SK-N-SH (cell line): ENCODE data around the gene PEX3. TPM values are rescaled to one million over a fixed set of nuclear protein-coding genes. Genes with fewer than 3 reads are reported as not detected.

Source experiments
- CTCF ChIA-PET: fragments of 300-600, 350-600 bp; formaldehyde crosslinking; extraction: SDS; loops from one replicate; lab custom pipeline; 2021; lab: Yijun Ruan, JAX
- POLR2A ChIA-PET: fragments of 350-600 bp; sonication (Branson Sonifier 250); formaldehyde crosslinking; extraction: SDS; loops from one replicate; lab custom pipeline; 2020; ENCODE audit warnings: antibody characterized with exemption, inconsistent platforms; lab: Yijun Ruan, JAX
- DNase-seq: peaks from one replicate; pipeline ENCODE4 v3.0.0; 2012
- H2AFZ ChIP-seq: fragments of 200-600 bp; sonication (generic); 2 replicates; pipeline ENCODE4 v1.8.1; 2016; ENCODE audit warnings: antibody characterized with exemption, mild to moderate bottlenecking, low read depth
- H3F3A ChIP-seq: fragments of 200-600 bp; sonication (generic); replicated peaks from 2 replicates; pipeline ENCODE3; 2016; ENCODE audit warnings: antibody characterized with exemption, mild to moderate bottlenecking; ENCODE audit not compliant: insufficient read depth
- H3K27ac ChIP-seq, 2 experiments: fragments of 200-500 bp in 1 of 2; fragments of 200-600 bp in 1 of 2; sonication (Bioruptor generic) in 1 of 2; sonication (generic), shearing (Covaris generic) in 1 of 2; 2 replicates each; pipeline versions ENCODE4 v1.5.1 to v1.6.1; 2014 to 2016; ENCODE audit warnings: low read depth in 2 of 2, inconsistent platforms in 1 of 2, low read length in 1 of 2, mild to moderate bottlenecking in 1 of 2, mixed read lengths in 1 of 2
- H3K27me3 ChIP-seq: fragments of 200-600 bp; sonication (generic), shearing (Covaris generic); 2 replicates; pipeline ENCODE4 v1.6.1; 2016; ENCODE audit warnings: mixed run types; ENCODE audit not compliant: insufficient read depth
- H3K36me3 ChIP-seq, 2 experiments: fragments of 200-500 bp in 1 of 2; fragments of 200-600 bp in 1 of 2; sonication (Bioruptor generic) in 1 of 2; sonication (generic) in 1 of 2; replicated peaks in 1 of 2; 2 replicates each; pipeline versions ENCODE3 to v1.5.1; 2014 to 2016; ENCODE audit warnings: low read length in 1 of 2, mild to moderate bottlenecking in 1 of 2; ENCODE audit not compliant: insufficient read depth in 2 of 2, control insufficient read depth in 1 of 2
- H3K4me1 ChIP-seq, 2 experiments: fragments of 200-500 bp in 1 of 2; fragments of 200-600 bp in 1 of 2; sonication (Bioruptor generic) in 1 of 2; sonication (generic), shearing (Covaris generic) in 1 of 2; 2 replicates each; pipeline versions ENCODE4 v1.5.1 to v1.6.1; 2014 to 2016; ENCODE audit warnings: low read depth in 1 of 2, low read length in 1 of 2, mixed run types in 1 of 2; ENCODE audit not compliant: insufficient read depth in 2 of 2, control insufficient read depth in 1 of 2
- H3K4me2 ChIP-seq: fragments of 200-600 bp; sonication (generic), shearing (Covaris generic); 2 replicates; pipeline ENCODE4 v1.6.1; 2017; ENCODE audit warnings: mixed run types
- H3K4me3 ChIP-seq, 2 experiments: fragments of 200-500 bp in 1 of 2; fragments of 200-600 bp in 1 of 2; sonication (Bioruptor generic) in 1 of 2; sonication (generic), shearing (Covaris generic) in 1 of 2; 2 replicates each; pipeline versions ENCODE4 v1.5.1 to v1.8.1; 2014 to 2016; ENCODE audit warnings: low read depth in 2 of 2, inconsistent platforms in 1 of 2, low read length in 1 of 2, mild to moderate bottlenecking in 1 of 2, mixed read lengths in 1 of 2, moderate library complexity in 1 of 2
- H3K79me2 ChIP-seq: fragments of 200-600 bp; sonication (generic); 2 replicates; pipeline ENCODE4 v1.8.1; 2017; ENCODE audit warnings: mild to moderate bottlenecking; ENCODE audit not compliant: insufficient read depth
- H3K9ac ChIP-seq: fragments of 200-600 bp; sonication (generic); 2 replicates; pipeline ENCODE4 v1.6.1; 2017; ENCODE audit warnings: mixed run types
- H3K9me2 ChIP-seq: fragments of 200-600 bp; sonication (generic); 2 replicates; pipeline ENCODE4 v1.6.1; 2017; ENCODE audit warnings: mixed run types
- H3K9me3 ChIP-seq: fragments of 200-600 bp; sonication (generic); 2 replicates; pipeline ENCODE4 v1.6.1; 2017; ENCODE audit warnings: mixed run types, mild to moderate bottlenecking, moderate library complexity
- H4K20me1 ChIP-seq: fragments of 200-600 bp; sonication (generic); 2 replicates; pipeline ENCODE4 v1.6.1; 2017; ENCODE audit warnings: mild to moderate bottlenecking, mixed run types; ENCODE audit not compliant: insufficient read depth
- CHD2 ChIP-seq: fragments of 150-350 bp; IDR thresholded peaks from 2 replicates; pipeline ENCODE4 v1.6.1; 2018; ENCODE audit warnings: low read length; ENCODE audit not compliant: partially characterized antibody
- ELF1 ChIP-seq: IDR thresholded peaks from 2 replicates; pipeline ENCODE4 v1.4.0; 2012
- FOSL2 ChIP-seq: IDR thresholded peaks from 2 replicates; pipeline ENCODE4 v1.4.0; 2012; ENCODE audit warnings: low read depth, mild to moderate bottlenecking, moderate library complexity, borderline replicate concordance
- FOXJ3 ChIP-seq: sonication (generic); formaldehyde crosslinking; IDR thresholded peaks from 2 replicates; pipeline ENCODE4 v1.5.1; 2020; ENCODE audit warnings: mild to moderate bottlenecking, missing genetic modification reagents
- GATA2 ChIP-seq: sonication (generic); formaldehyde crosslinking; IDR thresholded peaks from 2 replicates; pipeline ENCODE4 v1.5.0; 2020; ENCODE audit warnings: mild to moderate bottlenecking, missing genetic modification reagents
- JUND ChIP-seq: IDR thresholded peaks from 2 replicates; pipeline ENCODE4 v1.4.0; 2012
- MEF2A ChIP-seq: IDR thresholded peaks from 2 replicates; pipeline ENCODE4 v1.4.0; 2012; ENCODE audit warnings: low read depth, borderline replicate concordance
- MXI1 ChIP-seq: IDR thresholded peaks from 2 replicates; pipeline ENCODE4 v1.6.1; 2012; ENCODE audit warnings: mild to moderate bottlenecking, low read depth, low read length, improper control_type of control experiment
- NFIC ChIP-seq: IDR thresholded peaks from 2 replicates; pipeline ENCODE4 v1.4.0; 2012; ENCODE audit warnings: borderline replicate concordance
- RCOR1 ChIP-seq: fragments of 150-350 bp; IDR thresholded peaks from 2 replicates; pipeline ENCODE4 v1.6.1; 2017; ENCODE audit warnings: antibody characterized with exemption, low read length
- RFX5 ChIP-seq: IDR thresholded peaks from 2 replicates; pipeline ENCODE4 v1.6.1; 2012; ENCODE audit warnings: mild to moderate bottlenecking, improper control_type of control experiment, low read length
- RXRA ChIP-seq: IDR thresholded peaks from 2 replicates; pipeline ENCODE4 v1.4.0; 2012; ENCODE audit warnings: low read depth, mild to moderate bottlenecking, borderline replicate concordance
- TAF1 ChIP-seq: IDR thresholded peaks from 2 replicates; pipeline ENCODE4 v1.6.1; 2012; ENCODE audit warnings: low read depth, mild to moderate bottlenecking, low read length, moderate library complexity, borderline replicate concordance
- USF1 ChIP-seq: IDR thresholded peaks from 2 replicates; pipeline ENCODE4 v1.4.0; 2012; ENCODE audit warnings: low read depth, borderline replicate concordance
- YY1 ChIP-seq: IDR thresholded peaks from 2 replicates; pipeline ENCODE4 v1.4.0; 2012; ENCODE audit warnings: low read depth, mild to moderate bottlenecking
- WGBS: methylation state at CpG from one replicate; pipeline ENCODE4 v1.1.6; 2017; ENCODE audit warnings: low lambda C conversion rate; 5-methylcytosine and 5-hydroxymethylcytosine counted together
- polyA plus RNA-seq, 3 experiments: library from polyadenylated mRNA; depleted of rRNA; stranded (reverse); fragments of >200 nt; gene quantifications; 2 replicates each; pipeline ENCODE4 v1.2.3, GENCODE V29; 2012
- TF ChIP-seq, protein P1 (sequence below): IDR thresholded peaks from 2 replicates; pipeline ENCODE4 v1.4.0; 2012; ENCODE audit warnings: low read depth, borderline replicate concordance
- TF ChIP-seq, protein P2 (sequence below): fragments of 150-350 bp; IDR thresholded peaks from 2 replicates; pipeline ENCODE4 v1.6.1; 2017; ENCODE audit warnings: antibody characterized with exemption, low read length, low read depth, borderline replicate concordance
- TF ChIP-seq, protein P3 (sequence below): IDR thresholded peaks from 2 replicates; pipeline ENCODE4; 2012

The PEX3 gene
- polyA plus RNA-seq, 1 of the 3 experiments (the other 2 are of a cell fraction): 14.1 TPM

- H3K9me3 ChIP-seq: no peaks in the 10 kb centered on the region
- H3K4me3 ChIP-seq: no peak overlapping the region
- POLR2A ChIA-PET: no interaction called here
- no peak overlapping the region for H3K4me2 ChIP-seq
- H3F3A ChIP-seq: no peaks in the 10 kb centered on the region
- WGBS: 76% methylated on average over 5 of the region's 5 CpGs
- H3K4me1 ChIP-seq: no peaks in the 10 kb centered on the region; a peak in 1 of 4 replicates
- no peak overlapping the region for H3K27ac ChIP-seq
- H3K79me2 ChIP-seq: no peaks in the 10 kb centered on the region
- H3K9me2 ChIP-seq: no peaks in the 10 kb centered on the region
- no peak for DNase-seq
- no peaks in the 10 kb centered on the region for H4K20me1 ChIP-seq
- no peak for TF ChIP-seq RXRA
- TF ChIP-seq CHD2: no peak
- TF ChIP-seq RFX5: no peak
- no peak for TF ChIP-seq USF1
- TF ChIP-seq, all 33 proteins: peak for 0
- H3K36me3 ChIP-seq: no peaks in the 10 kb centered on the region
- H3K9ac ChIP-seq: no peak overlapping the region
- CTCF ChIA-PET: interaction anchor here (0.7 to 1.3 kb wide), 2 partner anchors 25 to 927 kb away, joined by 3 read pairs; no protein-coding TSS in a partner anchor
- no peaks in the 10 kb centered on the region for H3K27me3 ChIP-seq
- no peak overlapping the region for H2AFZ ChIP-seq
These were observed 48.8 kb upstream of the PEX3 start for GRCh38 chr6:143401636-143402370.

- POLR2A ChIA-PET: no interaction called here
- no peak overlapping the region for H3K4me2 ChIP-seq
- 78% methylated on average over 6 of the region's 7 CpGs for WGBS
These were observed 47.8 kb upstream of the PEX3 start for GRCh38 chr6:143402721-143403336.

More at GRCh38 chr6:143402721-143403336, 47.8 kb upstream of the PEX3 start:
- Histone ChIP-seq H4K20me1 (no peaks in the 10 kb centered on the region), H3F3A (no peaks in the 10 kb centered on the region), H2AFZ (no peak overlapping the region), H3K9me2 (no peaks in the 10 kb centered on the region), H3K4me1 (no peaks in the 10 kb centered on the region; a peak in 1 of 4 replicates), H3K27ac (no peak overlapping the region), H3K9me3 (no peaks in the 10 kb centered on the region), H3K4me3 (no peak overlapping the region), H3K27me3 (no peaks in the 10 kb centered on the region), H3K9ac (no peak overlapping the region), H3K79me2 (no peaks in the 10 kb centered on the region), H3K36me3 (no peaks in the 10 kb centered on the region)
- no peak for DNase-seq
- CTCF ChIA-PET: interaction anchor here (0.7 kb wide), 2 partner anchors 11 to 928 kb away, joined by 3 read pairs; no protein-coding TSS in a partner anchor
- TF ChIP-seq MXI1 (no peak), MEF2A (no peak), RCOR1 (no peak), RFX5 (no peak), GATA2 (CRISPR knock-in tag) (no peak), NFIC (no peak), FOXJ3 (CRISPR knock-in tag) (no peak), JUND (no peak), FOSL2 (no peak), YY1 (no peak), TAF1 (no peak), ELF1 (no peak)
- TF ChIP-seq, protein P1, sequence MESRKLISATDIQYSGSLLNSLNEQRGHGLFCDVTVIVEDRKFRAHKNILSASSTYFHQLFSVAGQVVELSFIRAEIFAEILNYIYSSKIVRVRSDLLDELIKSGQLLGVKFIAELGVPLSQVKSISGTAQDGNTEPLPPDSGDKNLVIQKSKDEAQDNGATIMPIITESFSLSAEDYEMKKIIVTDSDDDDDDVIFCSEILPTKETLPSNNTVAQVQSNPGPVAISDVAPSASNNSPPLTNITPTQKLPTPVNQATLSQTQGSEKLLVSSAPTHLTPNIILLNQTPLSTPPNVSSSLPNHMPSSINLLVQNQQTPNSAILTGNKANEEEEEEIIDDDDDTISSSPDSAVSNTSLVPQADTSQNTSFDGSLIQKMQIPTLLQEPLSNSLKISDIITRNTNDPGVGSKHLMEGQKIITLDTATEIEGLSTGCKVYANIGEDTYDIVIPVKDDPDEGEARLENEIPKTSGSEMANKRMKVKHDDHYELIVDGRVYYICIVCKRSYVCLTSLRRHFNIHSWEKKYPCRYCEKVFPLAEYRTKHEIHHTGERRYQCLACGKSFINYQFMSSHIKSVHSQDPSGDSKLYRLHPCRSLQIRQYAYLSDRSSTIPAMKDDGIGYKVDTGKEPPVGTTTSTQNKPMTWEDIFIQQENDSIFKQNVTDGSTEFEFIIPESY: no peak
- TF ChIP-seq, protein P2, sequence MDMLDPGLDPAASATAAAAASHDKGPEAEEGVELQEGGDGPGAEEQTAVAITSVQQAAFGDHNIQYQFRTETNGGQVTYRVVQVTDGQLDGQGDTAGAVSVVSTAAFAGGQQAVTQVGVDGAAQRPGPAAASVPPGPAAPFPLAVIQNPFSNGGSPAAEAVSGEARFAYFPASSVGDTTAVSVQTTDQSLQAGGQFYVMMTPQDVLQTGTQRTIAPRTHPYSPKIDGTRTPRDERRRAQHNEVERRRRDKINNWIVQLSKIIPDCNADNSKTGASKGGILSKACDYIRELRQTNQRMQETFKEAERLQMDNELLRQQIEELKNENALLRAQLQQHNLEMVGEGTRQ: no peak
- TF ChIP-seq, protein P3, sequence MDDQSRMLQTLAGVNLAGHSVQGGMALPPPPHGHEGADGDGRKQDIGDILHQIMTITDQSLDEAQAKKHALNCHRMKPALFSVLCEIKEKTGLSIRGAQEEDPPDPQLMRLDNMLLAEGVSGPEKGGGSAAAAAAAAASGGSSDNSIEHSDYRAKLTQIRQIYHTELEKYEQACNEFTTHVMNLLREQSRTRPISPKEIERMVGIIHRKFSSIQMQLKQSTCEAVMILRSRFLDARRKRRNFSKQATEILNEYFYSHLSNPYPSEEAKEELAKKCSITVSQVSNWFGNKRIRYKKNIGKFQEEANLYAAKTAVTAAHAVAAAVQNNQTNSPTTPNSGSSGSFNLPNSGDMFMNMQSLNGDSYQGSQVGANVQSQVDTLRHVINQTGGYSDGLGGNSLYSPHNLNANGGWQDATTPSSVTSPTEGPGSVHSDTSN: no peak
